HG02642 (cell line): ENCODE results near the gene MEF2B.
"Not testable (repeated sequence)": the region's sequence is repeated elsewhere in the genome, so short reads cannot be mapped to it uniquely, and the experiment has no call there.

Experiments used
- ATAC-seq: cut with Tn5 transposase; IDR thresholded peaks from one replicate; pipeline ENCODE4 v1.9.1; 2021; ENCODE audit warnings: mild to moderate bottlenecking; ENCODE audit not compliant: unreplicated experiment, poor library complexity

MEF2B gene

DNA sequence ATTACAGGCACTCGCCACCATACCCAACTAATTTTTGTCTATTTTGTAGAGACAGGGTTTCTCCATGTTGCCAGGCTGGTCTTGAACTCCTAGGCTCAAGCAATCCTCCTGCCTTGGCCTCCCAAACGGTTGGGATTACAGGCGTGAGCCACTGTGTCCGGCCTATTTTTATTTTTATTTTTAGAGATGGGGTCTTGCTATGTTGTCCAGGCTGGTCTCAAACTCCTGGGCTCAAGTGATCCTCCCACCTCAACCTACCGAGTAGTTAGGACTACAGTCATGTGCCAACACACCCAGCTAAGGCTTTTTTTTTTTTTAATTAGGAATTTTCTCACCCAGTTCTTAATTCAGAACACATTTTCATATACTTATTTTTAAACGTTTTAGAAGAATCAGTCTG, 34.4 kb downstream of the MEF2B start:
- ATAC-seq: not testable (repeated sequence)

DNA sequence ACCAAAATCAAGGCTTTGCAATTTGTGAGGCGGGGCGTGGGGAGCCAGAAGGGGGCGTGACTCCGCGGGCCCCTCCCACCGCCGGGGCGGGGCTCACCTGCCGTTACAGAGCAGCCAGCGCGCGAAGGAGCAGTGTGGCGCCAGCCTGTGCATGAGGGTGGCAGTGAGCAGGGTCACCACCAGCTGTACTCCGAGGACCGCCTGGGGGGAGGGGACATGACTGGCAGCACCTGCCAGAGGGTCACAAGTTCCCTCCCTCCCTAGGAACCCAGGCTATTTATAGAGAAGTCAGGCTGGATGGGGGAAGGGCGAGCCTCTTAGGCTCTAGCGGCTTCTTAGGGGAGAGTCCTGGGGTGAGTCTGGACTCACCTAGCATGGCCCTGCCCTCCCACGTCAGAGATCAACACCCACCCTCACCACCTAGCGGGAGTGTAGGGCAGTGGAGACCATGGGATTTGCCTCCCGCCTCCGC, 35.3 kb downstream of the MEF2B start:
- no peak for ATAC-seq

DNA sequence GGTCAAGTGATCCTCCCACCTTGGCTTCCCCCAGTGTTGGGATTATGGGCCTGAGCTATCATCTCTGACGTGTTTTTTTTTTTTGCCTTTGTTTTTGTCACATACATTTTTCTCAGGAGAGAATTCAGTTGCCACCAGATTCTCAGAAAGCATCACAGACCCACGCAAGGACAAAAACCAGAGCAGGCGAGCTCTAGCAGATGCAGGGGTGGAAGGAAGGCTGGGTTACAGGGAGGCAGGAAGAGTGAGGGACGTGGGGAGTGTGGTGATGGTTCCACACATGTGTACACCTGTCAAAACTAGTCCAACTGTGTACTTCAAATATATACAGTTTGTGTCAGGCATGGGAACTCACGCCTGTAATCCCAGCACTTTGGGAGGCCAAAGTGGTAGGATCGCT, 36.1 kb downstream of the MEF2B start:
- ATAC-seq: no peak

DNA sequence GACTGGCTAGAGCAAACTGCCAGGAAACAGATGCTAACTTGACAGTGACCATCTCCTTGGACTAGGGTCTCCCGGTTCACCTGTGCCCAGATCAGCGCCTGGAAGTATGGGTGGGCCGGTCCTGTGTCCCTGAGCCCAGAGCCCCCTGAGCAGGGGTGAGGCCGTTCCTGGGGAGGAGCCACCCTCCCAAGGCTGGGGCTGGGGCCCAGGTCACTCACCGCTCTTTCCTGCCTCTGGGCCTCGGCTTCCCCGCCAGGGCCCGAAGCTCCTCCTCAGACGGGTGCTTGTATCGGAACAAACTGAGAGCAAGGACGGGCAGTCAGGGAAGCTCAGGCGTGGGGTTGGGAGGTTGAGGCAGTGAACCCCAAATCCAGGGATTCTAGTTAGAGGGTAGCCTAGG, 37.2 kb downstream of the MEF2B start:
- ATAC-seq: no peak

DNA sequence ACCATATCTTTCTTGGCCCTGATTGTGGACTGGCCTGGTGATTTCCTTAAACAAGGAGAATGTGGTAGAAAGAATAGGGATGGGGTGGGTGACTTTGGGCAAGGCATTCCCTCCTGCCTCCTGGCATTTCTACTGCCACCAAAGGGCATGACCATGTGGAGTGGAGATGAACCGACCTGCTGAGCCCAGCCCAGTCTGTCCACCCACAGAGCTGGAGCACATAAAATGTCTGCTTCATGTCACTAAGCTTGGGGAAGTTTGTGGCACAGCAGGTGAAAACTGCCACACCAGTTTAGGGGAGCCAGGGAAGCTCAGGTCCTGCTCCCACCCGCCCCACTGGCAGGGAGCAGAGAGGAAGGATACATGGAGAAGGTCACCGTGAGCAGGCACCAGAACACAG, 38.1 kb downstream of the MEF2B start:
- ATAC-seq: no peak

DNA sequence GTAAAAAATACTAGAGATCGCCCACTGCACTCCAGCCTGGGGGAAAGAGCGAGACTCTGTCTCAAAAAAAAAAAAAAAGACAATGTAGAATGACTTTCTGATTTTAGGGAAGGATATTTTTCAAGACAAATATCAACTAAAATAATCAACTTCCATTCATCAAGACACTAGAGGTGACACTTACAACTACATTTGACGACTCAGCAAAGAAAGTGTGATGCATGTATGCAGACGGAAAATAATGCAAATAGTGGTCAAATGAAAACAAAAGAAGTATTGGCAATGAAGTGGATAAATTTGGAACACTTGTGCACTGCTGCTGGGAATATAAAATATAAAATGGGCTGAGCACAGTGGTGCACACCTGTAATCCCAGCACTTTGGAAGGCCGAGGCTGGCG, 44.0 kb downstream of the MEF2B start:
- ATAC-seq: no peak

DNA sequence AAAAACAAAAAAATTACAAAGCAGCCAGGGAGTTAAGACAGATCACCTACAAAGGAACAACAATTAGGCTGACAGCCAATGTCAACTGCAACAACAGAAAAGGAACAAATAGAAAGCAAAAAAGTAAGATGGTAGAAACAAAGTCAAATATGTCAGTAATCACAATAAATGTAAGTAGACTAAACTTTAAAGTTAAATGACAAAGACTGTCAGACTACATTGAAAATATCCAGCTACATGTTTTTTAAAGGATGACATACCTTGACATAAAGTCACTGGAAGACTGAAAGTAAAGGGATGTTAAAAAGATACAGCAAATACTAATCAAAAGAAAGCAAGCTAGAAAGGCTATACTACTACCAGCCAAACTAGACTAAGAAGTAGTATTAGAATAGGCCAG, 46.7 kb downstream of the MEF2B start:
- ATAC-seq: no peak

DNA sequence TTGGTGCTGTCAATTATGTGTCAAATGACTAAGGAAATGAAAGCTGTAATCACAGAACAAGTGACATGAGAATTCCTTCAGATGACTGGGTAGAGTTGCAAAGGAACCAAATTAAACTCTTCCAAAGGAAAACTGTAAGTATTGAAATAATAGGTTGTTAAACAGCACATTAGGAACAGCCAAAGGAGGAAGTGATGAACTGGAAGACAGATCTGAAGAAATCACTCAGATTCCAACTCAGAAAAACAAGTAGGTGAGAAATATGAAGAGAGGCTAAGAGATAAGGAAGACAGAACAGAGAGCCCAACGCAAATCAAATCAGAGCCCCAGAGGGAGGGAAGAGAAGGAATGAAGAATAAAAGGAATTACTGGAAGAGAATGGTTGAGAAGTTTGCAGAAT, 47.2 kb downstream of the MEF2B start:
- no peak for ATAC-seq

DNA sequence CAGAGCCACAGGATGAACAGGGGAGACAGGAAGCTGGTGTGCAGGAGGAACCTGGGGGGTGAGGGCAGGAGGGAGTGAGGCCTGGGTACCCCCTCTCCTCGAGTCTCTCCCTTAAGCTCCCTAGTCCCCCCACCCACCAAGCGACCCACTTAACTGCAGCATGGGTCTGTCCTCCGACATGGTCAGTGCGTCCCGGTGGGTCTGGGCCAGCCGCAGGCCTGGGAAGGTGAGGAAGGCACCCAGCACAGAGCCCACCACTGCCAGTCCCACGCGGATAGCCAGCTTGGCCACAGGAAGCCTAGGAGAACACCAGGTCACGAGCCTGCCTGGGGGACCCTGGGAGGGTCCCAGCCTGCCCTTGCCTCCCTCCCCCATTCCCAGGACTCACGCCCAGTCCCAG, 48.7 kb downstream of the MEF2B start:
- ATAC-seq: no peak

DNA sequence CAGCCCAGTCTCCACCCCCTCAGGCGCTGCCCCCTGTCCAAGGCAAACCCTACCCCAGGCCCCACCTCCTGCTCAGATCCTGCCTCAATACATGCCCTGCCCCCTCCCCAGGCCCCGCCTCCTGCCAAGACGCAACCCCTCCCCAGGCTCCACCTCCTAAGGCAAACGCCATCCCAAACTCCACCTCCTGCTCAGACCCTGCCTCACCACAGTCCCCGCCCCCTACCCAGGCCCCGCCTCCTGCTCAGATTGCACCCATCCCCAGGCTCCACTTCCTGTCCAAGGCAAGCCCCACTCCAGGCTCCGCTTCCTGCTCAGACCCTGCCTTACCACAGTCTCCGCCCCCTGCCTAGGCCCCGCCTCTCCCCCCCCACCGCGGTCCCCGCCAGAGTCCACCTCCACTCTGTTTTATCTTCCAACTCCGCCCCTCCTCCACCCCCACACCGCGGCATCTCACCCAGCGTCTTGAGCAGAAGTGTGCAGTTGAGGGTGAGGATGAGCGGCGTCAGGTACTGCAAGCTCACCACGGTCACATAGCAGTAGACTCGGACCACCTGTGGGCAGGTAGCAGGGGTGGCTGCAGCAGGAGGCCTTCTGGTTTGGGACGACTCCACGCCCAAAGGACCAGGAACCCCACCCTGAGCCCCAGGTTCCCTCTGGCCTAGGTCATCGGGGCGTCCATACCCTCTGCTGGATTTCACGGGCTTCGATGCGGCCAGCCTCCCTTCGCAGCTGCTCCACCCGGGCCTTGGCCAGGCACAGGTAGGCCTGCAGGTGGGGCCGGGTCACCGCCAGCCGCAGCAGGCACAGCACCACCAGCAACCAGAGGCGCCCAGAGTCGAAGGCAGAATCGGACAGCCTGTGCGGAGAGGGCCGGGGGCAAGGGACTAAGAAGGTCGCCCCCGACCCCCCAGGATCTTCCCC, 49.5 kb downstream of the MEF2B start:
- ATAC-seq: no peak

DNA sequence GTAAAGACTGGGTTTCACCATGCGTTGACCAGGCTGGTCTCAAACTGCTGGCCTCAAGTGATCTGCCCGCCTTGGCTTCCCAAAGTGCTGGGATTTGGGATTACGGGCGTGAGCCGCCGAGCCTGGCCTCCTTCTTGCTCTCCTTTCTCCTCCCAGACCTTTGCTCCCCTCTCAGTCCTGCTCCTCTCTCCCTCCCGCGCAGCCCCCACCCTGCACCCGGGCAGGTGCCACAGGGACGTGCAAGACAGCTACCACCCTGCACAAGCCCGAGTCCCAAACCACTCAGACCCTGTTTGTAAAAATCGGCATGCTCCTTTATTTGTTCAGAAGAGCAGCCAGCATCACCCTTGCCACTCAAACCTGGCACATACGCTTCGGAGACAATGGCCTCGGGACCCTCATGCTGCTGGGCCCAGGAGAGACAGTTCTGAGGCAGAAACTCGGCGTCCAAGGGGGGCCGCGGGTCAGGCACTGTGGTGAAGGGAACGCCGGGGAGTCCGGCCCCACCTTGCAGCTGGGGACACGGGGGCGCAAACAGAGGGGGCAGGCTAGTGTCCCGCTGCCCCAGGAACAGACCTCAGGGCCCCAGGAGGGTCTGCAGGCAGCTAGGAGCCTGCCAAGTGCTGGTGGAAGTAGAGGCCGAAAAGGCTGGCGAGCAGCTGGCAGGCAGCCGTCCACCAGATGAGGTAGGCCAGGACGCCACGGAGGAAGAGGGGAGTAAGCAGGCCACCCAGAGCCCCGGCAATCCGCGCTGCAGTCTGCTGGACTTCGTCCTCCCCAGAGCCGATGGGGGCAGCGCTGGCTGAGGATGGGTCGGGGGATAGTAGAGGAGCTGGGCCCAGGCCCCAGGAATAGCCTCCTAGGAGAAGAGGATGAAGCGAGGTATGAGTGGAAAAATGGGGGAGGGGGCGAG, 50.5 kb downstream of the MEF2B start:
- ATAC-seq: no peak

DNA sequence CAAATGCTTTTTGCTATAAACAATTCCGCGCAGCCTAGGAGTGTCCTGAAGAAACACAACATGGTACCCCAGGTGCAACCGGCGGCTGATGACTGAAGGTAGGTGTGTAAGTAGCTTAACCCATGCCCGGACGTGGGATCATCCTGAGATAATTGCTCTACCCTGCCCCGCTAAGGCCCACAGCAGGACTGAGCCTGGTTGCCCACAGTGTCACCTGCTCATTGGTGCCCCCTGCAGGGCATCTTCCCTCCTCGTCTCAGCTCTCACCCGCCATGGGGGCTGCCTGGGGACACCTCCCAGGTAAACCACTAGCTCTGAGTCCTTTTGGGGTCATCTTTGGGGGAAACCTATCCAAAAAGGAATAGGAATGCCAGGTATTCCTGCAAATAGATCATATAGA, 54.1 kb downstream of the MEF2B start:
- ATAC-seq: no peak

DNA sequence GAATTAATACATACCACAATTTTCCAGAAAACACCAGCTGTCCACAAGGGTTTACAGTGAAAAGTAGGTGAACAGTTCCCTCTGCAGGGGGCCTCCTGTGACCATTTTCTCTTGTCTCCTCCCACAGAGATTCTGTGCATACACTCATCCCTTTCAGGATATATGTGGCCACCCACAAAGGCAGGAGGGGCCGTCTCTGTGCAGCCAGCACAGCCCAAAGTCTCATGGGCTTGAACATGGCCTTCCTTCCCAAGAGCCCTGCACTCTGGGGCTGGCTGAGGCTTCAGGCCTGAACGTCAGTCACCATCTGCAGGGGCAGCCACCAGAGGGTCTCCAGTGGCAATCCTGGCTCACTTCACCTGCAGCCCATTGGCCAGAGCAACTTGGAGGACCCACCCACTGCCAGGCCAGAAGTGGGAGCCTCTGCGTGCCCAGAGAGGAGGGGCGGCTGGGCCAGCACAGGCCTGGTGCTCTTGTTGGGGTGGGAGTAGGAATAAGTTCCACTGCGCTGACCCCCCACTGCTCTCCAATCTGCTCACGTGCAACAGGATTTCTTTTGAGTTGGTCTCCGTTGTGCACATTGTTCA, 56.9 kb downstream of the MEF2B start:
- ATAC-seq: no peak

DNA sequence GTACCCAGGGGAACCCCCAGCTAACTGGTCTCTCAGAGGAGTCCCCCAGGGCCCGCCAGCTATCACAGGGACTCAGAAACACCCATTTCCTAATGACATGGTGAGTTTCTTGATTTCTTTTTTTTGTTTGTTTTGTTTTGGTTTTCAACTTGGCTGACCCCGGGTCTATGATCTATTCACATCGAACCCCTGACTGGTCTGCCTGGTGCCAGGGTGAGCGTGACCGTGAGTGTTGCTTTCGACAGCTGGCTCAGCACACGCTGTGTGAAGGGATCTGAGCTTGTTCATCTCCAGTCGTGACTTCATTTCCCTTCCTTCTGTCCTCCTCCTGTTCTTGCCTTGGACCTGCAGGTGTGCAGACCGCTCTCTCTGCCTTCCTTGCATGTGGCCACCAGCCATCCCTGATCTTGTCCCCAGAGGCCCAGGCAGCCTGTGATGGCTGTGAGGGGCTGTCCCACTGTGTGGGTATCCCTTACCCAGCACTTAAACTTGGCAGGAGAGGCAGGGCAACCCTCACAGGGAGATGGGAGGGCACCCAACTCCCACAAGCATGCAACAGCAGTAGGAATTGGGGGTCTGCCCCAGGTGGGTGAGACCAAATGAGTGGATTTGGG, 58.0 kb downstream of the MEF2B start:
- no peak for ATAC-seq

DNA sequence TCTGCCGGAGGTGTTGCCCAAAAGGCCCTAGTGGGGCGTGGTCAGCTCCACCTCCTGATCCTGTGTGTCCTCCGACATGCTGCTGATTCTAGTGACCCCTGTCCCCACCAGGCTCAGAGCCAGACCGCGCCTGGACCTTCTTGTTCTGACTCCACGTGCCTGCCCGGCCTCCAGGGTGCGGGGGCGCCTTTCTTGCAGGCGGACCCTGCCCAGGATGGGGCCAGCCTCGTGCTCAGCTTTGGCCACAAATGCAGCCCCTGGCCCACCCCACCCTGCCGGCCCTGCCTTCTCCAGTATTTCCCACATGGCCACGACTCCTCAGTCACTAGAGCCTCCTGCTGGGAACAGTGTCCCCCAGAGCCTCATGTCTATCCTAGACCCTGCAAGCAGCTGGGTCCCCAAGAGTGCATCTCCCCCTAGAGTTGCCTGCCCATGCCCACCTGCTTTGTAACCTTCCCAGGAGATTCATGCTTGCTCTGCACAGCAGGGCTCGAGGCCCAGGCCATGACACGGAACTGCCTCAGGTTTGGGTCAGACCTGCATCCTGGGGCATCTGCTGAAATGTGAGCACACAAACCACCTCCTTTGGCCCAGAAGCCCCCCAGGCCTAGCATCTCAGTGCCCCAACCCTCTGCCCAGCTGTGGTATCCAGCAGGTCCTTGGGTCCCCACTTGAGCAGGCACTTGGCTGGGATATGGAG, 58.8 kb downstream of the MEF2B start:
- ATAC-seq: no peak

DNA sequence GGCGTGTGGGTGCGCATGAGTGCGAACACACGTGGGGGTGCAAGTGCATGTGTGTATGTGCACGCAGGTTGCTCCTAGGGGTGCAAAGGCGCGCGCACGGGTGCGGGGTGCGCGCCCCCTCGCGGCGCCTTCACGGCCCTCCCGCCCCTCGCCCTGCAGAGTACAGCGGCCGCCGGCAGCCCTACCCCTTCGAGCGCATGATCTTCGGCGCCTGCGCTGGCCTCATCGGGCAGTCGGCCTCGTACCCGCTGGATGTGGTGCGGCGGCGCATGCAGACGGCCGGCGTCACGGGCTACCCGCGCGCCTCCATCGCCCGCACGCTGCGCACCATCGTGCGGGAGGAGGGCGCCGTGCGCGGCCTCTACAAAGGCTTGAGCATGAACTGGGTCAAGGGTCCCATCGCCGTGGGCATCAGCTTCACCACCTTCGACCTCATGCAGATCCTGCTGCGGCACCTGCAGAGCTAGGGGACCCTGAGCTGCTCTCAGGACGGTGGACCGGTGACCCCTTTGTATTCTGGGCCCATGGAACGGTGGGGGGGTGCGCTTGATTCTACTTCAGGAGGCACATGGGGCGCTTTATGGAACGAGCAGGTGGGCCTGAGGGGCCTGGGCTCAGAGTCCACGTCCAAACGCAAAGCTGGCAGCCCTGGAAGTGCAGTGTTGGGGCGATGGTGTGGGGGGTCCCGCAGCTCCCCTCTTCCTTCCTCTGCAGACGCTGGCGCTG, 59.5 kb downstream of the MEF2B start:
- ATAC-seq: no peak

DNA sequence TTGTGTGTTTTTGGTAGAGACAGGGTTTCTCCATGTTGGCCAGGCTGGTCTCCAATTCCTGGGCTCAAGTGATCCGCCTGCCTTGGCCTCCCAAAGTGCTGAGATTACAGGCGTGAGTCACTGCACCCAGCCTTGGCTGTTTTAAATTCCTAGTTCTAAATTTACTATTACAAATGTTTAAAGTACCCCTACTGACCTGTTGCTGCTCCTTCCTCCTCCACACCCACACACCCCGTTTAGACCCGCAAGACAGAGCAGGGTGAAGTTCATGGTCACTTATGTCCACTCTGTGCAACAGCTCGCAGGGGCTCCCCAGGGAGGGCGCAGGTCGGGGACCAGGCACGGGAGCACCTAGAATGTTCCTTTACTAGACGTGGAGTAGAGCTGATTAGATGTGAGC, 60.5 kb downstream of the MEF2B start:
- ATAC-seq: no peak

DNA sequence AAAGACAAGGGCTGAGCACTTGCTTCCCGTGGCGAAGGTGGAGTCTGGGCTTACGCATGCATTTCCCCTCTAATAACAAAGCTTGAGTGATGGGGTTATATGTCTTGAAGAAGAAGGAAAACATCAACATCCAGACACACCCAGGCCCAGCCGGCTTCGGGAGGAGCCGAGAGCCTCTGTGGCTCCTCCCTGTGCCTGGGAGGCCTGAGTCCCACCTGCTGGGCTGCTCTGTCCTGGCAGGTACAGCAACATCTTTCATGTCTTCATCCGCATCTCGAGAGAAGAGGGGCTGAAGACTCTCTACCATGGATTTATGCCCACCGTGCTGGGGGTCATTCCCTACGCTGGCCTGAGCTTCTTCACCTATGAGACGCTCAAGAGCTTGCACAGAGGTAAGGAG, 62.4 kb downstream of the MEF2B start:
- no peak for ATAC-seq

DNA sequence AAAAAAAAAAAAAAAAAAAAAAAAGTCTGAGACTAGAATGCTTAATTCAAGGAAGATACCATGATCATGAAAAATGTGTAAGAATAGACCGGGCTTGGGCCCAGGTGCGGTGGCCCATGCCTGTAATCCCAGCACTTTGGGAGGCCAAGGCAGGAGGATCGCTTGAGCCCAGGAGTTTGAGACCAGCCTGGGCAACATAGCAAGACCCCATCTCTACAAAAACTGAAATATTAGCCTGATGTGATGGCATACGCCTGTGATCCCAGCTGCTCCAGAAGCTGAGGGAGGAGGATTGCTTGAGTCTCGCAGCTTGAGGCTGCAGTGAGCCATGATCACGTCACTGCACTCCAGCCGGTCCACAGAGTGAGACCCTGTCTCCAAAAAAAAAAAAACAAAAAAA, 63.1 kb downstream of the MEF2B start:
- not testable (repeated sequence) for ATAC-seq
